ENCODE data around the gene SYNGR1.

GRCh38 chr22:39367035-39367434 is 17.2 kb downstream of the SYNGR1 start:
- TF ChIP-seq CTCF (IDR thresholded peaks at IDR 0.05) (no peak), POLR2A (IDR thresholded peaks at IDR 0.05) (no peak)

All from esophagus squamous epithelium (tissue), 4 donors.